Eye (tissue), 1 donor: Measurements from ENCODE around the gene ARHGAP10.

Source experiments
- DNase-seq: peaks from one replicate; pipeline ENCODE4 v3.0.0-alpha.2; 2015

ARHGAP10 gene

DNA sequence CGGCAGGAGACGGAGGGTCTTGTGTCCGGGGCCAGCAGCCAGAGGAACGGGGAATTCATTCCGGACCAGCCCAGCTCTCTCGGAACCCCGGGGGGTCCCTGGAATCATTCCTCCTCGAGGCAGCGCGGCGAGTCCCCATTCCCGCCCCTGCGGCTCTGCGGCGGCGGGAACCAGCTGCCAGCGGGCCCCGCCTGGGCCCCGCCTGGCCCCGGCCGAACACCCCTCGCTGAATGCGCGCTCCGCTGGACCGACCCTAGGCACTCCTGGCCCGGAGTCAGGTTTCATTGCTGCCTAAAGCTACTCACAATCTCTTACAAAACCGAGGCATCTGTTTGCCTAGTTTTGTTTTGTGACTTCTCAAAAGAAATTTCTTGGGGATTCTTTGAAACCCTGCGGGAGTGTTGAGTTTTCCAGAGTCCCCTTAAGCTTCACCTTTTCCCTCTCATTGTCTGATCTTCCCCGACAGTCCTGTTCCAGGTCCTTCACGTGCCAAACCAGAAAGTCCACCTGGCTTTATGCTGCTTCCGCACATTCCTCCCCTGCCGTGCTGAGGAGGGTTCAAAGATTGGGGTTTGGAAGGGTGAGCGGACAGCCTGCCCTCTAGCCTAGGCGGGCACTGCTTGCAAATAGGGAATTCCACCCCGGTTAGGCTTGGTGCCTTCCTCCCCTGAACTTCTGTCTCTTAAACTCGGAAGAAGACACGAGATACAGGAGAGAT, 789 bp downstream of the ARHGAP10 start:
- DNase-seq = peak; percentile 78

DNA sequence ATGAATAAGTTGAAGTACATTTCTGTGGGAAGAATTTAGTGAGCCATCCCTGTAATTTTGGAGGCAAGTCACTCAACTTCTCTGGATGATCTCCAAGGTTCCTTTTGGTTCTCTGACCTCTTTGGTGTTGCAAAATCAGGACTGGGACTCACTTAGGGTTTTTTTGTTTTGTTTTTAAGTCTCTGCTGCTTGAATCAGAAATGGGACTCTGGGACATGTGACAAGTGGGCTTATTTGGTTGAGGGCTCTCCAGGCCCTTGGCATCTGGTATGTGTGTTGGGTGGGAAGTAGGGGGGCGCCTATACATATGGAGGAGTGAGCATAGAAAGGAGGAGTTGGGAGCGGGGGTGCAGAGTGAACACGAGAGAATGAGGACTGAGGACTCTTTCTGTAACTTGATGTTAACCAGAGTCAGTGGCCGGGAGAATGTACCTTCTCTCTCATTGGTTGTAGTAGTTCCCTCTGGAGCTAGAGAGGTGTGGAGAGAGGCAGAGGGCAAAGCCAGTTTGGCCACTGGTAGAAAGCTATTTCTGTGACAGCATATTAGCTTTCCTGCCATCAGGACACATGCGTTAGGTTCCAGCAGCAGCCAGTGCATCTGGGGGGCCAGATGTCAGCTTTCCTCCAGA, 1.9 kb downstream of the ARHGAP10 start:
- DNase-seq = peak; percentile 33

DNA sequence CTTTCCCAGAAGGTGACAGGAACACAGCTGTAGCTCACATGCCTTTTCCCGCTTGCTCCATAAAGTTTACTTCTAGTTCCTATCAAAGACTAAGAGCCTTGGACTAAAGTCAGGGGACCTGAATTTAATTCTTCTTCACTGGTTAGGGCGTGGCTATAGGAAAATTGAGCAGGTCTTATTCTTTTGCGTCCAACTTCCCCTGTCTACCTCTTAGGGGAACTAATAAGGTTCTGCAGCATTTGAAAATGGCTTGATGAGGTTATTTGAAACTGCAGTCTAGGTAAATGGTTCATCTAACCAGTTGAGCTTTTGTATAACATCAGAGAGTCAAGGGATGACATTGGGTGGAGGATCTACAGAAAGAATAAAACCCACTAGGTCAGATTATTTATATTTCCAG, 2.6 kb downstream of the ARHGAP10 start:
- no peak for DNase-seq

DNA sequence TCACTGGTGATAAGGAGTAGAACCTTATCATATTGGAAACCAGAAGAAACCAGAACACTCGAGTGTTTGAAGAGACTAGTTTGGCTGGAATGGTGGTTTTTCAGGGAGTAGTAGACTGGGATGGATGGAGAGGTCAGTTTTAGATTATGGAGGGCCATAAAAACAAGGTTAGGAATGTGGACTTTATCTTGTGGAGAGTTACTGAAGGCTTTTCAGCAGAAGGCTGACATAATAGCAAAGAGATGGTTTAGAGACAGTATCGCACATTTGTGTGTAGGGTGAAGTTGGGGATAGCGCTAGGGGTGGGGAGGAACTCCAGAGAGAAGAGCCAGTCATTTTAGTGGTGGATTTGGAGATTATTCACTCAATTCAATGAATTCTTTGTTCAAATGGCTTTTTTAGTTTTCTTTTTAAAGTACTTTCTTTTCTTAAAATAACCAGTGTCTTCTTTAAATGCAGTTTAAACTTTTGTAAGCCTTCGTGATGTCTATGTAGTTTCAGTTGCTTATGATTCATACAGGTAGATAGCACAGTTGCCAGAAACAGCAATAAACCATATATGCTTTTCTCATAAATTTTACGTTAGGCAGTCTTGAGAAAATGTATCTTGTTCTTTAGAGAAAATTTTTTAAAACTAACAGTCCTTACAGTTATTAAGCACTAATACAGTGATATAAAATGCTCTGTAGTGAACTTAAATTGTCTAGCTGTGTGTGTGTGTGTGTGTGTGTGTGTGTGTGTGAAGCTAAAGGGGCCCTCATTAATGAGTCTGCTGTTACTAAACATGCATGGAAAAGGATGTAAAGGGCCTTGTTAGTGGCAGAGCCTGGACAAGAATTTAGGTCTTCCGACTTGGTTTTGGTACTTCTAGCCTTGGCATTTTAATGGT, 3.8 kb downstream of the ARHGAP10 start:
- DNase-seq = peak; percentile 27

DNA sequence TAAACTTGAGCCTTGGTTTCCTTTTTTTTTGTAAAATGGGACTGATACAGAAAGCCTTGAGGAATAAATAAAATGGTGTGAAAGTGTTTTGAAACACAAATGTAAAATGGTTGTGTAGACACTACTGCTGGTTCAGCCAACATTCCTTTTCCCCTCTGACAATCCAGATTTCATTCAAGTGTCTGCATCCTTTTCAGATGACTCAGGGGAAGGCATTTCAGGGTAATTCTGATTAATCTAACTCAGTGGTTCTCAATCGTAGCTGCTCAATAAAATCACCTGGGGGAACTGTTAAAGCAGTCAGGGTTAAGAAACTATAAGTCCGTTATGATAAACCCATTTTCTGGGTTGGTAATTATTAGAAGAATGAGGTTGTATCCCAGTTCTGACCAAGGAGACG, 4.6 kb downstream of the ARHGAP10 start:
- peak; percentile 24 for DNase-seq

DNA sequence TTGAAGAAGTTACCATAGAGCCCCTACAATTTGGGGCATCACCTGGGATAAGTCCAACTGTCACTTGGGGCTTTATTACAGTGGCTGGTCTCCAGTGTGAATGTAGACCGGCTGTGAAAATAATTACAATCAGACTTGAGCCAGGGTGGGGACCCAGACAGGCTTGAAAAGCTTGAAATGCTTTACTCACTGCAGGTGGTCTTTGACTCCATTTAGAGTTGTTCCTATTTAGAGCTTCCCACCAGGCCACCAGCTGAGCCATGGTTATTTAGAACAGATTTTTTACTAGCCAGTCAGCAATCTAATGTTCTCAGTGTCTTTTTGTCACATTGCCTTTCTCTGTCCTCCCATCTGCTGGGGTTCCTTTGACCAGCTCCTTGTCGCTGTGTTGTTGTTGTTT, 5.7 kb downstream of the ARHGAP10 start:
- peak; percentile 32 for DNase-seq

DNA sequence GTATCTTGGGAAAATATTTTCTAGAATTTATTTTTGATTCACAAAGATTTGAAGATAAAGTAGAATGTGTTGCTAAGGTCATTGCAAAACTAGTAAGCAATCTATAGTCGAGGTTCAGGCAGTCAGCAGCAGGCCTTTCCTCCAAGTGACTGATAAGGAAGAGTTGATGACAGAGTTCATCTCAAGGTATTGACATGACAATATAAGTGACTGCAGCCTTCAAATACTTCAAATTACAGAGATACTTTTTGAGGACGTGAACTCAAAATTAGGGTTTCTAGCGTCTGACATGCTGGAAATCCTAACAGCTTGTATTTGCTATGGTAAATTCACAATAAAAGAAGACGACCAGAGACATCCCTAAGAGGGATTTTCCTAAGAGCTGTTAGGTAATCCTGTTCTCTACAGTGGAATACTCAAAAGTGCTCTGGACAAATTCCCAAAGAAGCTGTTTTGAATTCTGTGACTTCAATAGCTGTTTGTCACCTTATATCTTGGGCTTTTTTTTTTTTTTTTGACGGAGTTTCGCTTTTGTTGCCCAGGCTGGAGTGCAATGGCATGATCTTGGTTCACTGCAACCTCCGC, 7.4 kb downstream of the ARHGAP10 start:
- DNase-seq = no peak

DNA sequence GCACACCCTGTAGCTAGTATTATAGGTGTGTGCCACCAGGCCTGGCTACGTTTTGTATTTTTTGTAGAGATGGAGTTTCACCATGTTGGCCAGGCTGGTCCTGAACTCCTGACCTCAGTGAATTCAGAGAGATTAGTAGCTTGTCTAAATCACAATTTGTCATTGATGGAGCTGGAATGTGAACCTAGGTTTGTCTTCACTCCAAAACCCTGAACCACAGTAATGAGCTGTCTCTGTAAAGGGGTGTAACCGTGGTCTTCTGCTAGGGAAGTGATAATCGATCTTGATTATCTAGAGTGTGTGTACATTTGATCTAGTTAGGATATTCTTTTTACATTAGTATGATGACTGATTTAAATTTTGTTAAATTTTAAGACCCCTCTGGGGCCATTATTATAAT, 8.3 kb downstream of the ARHGAP10 start:
- DNase-seq = no peak

DNA sequence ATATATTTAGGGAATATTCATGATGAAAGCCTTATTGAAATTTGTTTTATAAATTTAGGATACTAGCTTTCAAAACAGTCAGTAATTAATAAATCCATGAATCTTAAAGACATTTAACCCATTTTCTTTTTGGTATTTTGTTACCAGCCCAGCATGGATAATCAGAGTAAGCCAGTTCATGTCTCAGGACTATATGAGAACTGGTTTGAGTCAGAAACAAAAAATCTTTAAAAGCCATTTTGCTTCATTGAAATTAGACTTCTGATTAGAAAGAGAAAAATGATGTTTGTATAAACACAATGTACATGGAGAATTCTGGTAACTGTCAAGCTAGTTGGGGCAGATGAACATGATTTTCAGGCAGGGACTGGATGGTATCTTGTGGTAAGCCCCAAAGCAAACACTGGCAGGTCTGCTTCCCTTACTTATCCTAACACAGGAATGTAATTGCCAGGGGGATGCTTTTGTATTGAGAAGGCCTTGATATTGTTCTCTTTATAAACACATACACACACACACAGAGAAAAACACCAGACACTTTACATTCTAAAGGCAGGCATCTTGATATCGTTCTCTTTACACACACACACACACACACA, 9.4 kb downstream of the ARHGAP10 start:
- DNase-seq = no peak

DNA sequence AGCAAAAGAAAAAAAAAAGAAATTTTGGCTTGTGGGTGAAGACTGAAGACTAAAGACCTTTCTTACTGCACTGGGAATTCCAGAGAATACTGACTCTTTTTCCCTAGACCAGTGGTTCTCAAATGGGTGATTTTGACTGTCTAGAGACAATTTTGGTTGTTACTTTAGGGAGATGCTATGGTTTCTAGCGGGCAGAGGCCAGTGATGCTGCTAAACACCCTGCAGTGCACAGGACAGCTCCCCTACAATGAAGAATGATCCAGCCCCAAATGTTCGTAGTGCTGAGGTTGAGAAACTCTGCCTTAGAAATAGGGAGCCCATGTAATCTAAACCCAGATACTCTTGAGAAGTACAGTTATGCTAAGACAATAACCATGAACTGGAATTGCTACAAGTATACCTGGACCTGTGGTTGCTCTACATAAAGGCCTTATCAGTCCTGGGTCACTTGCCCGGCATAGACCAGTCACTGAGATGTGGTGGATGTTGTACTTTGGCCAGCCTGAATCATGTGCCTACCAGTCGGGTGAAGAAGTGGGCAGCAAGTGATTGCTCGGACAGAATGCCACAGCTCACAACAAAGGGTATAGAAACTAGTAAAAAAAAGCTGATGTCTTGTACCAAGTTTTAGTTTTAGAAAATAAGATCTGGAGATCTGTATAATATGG, 16.0 kb downstream of the ARHGAP10 start:
- DNase-seq = no peak

DNA sequence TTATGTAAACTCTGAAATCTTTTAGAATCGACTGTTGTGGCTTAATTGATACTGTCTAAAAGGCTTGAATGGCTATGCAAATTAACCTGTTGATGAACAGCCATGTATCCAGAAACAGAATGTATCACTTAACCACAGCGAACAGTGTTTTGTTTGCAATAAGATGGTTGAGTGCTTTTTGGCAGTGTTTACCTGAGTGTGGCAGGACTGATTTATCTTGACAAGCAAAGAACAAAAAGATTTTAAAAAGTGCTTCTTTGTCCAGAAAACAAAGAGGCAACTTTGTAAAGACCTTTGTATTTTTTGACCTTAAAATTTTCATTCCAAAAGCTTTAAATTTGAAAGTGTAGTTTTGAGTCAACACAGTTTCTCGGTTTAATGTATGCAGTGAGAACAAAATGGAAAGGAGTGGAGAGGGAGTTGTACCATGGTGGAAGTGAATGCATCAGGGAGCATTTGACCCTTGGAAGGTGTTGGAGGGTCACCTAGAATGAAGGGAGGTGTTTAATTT, 18.0 kb downstream of the ARHGAP10 start:
- no peak for DNase-seq

DNA sequence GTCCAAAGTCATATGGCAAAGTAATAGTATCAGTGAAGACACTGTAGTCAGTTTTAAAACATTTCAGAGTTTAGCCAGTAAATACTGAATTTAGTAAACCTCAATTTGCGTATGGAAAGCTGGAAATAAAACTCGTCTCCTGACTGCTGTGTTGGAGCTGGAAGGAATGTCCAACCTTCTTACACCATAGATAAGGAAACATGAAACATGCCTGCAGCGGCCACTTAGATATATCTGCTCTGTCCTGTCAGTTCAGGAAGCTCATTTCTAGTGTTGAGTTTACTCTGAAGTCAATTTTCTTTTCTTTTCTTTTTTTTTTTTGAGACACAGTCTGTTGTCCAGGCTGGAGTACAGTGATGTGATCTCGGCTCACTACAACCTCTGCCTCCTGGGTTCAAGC, 21.2 kb downstream of the ARHGAP10 start:
- no peak for DNase-seq

DNA sequence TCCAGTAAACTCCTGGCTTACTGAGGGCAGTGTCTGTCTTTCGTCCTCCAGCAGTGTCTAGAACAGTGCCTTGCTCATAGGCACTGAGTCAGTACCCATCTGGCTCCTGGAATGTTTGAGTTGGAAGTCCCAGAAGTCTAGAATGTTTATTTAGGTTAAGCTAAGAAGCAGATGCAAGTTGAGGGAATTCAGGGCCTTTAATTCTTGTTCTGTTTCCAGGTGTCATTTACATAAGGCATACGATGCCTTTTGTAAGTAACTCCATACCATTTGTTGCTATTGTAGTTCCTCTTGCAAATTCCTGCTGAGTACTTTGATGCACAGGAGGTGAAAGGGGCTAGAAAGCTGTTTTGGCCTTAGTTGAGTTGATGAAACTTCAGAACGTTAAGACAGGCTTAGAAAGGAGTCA, 22.2 kb downstream of the ARHGAP10 start:
- no peak for DNase-seq

DNA sequence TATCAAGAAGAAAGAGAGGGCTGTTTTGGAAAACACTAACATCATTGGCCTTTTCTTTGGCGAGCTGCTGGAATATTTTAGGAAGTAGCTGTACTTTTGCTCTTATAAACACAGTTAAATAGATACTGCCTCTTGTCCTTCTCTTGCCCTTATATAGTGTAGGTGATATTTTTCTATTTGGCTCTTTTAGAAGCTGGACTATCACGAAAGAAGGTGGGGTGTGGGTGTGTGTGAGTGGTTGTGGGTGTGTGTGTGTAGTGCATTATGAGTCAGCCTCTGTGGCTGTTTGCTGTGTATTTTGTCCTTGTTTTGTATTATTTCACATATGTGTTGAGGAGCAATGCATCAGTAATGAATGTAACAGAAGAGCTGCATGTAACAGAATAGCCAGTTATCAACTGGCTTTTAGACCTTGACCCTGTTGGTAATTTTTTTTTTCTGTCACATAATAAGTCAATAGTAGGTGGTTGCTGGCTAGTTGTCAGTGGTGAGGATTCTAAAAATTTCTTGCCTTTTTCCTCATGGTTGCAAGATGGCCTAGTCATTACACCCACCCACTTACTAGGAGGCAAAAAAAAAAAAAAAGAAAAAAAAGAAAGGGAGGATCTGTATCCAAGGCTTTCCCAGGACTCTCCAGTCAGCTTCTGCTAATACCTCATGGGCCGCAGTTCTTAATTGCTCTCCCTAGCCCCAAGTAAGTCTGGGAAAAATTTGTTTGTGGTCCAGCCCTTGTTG, 23.8 kb downstream of the ARHGAP10 start:
- DNase-seq = no peak

DNA sequence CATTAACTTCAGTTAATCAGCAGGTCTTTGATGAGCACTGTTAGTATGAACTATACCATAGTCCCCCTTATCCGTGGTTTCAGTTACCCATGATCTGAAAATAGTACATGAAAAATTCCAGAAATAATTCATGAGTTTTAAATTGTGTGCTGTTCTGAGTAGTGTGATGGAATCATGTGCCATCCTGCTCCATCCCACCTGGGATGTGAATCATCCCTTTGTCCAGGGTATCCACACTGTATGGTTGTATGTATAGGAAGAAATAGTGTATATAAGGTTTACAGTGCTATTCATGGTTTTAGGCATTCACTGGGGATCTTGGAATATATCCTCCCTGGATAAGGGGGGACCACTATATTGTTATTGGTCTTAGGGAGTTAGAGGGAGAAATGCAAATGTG, 24.5 kb downstream of the ARHGAP10 start:
- no peak for DNase-seq

DNA sequence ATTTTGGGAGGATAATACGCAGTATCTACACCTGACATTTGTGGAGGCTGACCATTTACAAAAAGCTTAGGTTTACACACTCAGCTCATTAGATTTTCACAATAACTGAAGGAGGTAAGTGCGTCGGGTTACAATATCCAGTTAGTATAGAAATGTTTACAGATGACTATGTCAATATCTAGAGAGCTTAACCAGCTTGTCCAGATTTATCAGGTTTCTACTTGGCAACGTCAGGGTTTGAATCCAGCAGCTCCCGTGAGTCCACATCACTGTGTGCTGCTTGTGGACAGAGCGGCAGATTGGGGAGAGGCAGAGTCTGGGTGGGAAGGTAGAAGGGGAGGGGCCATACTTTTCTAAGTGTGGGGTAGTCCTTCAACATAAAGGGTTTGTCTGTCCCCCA, 28.3 kb downstream of the ARHGAP10 start:
- DNase-seq = no peak

DNA sequence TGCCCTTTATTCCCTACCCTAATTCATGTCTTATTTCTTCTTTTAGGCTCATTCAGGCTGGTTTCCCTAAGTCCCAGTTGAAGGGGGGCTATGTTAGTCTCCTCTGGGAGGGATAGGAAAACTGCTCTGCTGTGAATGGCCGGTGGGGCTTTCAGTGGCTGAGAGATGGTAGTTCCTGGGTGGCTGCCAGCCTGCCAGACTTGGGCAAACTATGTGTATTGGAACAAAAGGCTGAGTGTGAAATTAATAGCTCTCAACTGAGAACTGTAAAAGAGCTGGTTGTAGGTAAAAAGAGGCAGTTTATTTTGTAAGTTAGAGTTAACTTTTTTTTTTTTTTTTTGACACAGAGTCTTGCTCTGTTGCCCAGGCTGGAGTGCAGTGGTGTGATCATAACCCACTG, 28.8 kb downstream of the ARHGAP10 start:
- DNase-seq = no peak

DNA sequence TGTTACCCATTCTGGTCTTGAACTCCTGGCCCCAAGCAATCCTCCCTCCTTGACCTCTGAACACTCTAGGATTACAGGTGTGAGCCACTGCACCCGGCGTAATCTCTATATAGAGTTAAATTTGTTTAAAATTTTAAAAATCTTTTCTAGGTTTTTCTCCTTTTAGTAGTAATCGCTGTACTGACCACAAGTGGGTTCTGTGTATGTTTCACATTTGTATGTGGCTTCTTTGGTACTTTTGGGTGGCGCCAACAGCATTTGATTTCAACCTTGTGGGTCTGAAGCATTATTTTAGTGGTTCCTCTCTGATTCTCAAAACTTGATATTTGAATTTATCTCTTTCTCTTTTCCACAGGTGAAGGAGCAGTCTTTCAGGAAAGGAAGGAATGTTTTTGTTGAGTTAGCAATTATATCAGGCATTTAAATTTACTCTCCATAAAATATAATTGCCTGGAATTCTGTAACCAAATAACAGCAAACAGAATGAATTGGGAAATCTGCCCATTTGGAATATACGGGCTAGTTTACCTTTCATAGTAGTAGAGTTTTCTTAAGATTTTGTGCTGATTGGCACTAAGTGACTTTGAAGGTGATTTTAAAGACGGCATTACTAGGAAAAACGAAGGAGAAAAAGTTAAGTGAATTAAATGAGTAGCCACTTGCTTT, 29.5 kb downstream of the ARHGAP10 start:
- DNase-seq = no peak

DNA sequence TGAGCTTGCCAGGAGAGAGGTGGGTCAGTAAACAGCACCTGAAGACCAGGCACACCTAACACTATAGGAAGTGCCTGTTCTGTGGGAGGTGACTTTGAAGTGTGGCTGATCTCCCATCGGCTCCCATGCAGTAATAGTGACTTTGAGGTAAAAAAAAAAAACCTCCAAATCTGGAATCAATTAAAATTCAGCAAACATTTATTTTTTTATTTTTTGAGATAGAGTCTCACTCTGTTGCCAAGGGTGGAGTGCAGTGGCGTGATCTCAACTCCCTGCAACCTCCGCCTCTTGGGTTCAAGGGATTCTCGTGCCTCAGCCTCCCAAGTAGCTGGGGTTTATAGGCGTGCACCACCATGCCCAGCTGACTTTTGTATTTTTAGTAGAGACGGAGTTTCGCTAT, 32.4 kb downstream of the ARHGAP10 start:
- DNase-seq = no peak

DNA sequence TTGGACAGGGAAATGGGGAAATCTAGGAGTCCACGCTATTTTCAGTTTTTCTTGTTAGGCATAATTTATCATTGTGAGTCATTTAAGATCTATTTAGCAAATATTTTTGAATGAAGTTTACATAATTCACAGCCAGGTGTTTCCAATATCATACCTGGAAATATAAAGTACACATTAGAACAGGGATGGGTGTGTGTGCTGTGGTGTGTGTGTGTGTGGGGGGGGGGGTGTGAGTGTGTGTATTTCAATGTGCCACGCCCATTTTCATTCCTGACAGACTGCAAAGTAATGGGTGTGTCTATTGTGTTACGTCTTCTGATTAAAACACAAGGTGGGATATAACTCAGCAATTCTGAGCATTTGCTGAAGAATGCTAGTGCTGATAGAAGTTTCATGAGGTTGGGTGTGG, 33.2 kb downstream of the ARHGAP10 start:
- no peak for DNase-seq

DNA sequence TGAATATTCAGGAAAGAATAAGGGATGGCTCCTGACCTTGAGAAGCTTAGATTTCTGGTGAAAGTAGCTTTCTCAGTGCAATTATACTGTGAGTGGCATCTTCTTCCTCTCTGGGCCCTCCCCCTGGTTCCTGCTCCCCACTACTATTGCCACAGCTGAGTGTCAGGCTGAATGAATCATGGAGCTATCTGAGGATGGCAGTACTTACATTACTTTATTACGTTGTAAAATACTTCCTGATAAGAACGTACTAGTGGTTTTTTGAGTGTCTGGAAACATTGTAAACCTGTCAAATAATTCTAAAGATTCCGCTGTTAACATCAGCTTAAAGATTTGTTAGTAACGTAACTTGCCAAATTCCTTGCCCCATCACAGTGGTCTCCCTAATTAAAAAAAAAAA, 36.2 kb downstream of the ARHGAP10 start:
- DNase-seq = no peak
